ENCODE data around the gene ADGRB3.

GRCh38 chr6:68859233-68859632, 224.2 kb downstream of the ADGRB3 start:
- TF ChIP-seq EP300 (IDR thresholded peaks at IDR 0.05) (no peak), CTCF (IDR thresholded peaks at IDR 0.05) (no peak), POLR2AphosphoS5 (IDR thresholded peaks at IDR 0.05) (no peak), POLR2A (IDR thresholded peaks at IDR 0.05) (no peak)

Measured in sigmoid colon (tissue), 4 donors.